Right hindlimb (tissue), 1 donor: Measurements from ENCODE around the gene NT5DC2.
A peak's percentile ranks its signal among the peaks of the same experiment; 100 is the strongest.

Source experiments
- DNase-seq: peaks from one replicate; pipeline ENCODE4 v3.0.0-alpha.2; 2018

Gene NT5DC2

DNA sequence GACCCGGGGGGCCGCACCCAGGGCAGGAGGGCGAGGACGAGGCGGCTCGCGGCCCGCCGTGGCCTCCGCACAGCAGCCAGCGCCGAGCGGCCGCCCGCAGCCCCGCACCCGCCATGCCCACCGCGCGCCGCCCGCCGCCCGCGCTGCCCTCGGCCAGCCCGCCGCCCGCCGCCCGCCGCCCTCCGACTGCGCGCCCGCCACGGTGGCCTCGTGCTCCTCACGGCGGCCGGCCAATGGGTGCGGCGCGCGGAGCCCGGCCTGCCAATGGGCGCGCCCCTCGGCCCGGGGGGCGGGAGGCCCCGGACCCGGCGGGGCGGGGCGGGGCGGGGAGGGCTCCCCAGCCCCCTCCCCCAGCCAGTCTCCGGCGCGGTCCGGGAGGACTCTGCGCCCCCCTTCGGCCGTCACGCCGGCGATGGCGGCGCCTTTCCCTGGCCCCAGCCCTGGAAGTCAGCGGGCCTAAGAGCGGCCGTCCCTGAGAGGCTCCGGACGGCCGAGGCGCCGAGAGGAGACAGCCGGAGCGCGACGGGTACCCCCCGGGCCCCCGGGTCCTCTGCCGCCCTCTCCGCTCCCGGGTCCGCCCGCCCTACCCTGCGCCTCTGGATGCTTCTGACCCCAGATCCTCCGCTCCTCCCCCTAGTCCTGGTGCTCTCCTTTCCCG, at the start of gene NT5DC2:
TSS of gene NT5DC2 (minus strand) at position 235 of the 658 bp plus-strand sequence. CDS start at position 115, 120 bp downstream.
- peak; percentile 87 for DNase-seq

DNA sequence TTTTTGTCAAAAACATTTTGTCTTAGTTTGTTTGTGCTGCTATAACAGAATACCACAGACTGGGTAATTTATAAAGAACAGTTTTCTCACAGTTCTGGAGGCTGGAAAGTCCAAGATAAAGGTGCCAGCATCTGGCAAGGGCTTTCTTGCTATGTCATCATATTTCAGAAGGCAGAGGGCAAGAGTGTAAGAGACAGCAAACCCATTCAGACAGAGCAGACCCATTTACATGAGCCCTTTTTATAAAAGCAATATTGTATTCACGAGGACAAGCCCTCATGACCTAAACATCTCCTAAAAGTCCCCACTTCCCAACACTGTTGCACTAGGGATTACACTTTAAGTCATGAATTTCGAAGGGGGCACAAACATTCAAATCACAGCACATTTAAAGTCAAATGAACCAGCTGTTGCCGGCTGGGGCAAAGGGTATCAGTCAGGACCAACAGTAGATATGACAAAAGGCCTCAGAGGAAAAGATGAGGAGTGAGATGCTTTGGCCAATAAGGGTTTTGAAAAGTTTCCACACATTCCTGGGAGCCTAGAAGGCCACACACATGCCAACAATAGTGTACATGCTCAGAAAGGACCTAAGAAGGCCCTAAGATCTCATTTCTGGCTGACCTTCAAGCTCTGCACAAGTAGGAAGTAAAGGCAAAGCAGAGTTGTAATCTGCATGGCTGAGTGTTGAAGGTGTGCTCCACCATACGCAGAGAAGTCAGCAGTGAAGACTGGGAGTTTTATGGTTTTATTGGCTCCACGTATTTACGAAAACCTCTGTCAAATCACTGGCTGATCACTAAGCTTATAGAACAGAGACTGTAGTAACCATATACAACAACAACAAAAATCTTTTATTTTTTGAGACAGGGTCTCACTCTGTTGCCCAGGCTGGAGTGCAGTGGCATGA, 40.7 kb upstream of the NT5DC2 start:
- DNase-seq: no peak

DNA sequence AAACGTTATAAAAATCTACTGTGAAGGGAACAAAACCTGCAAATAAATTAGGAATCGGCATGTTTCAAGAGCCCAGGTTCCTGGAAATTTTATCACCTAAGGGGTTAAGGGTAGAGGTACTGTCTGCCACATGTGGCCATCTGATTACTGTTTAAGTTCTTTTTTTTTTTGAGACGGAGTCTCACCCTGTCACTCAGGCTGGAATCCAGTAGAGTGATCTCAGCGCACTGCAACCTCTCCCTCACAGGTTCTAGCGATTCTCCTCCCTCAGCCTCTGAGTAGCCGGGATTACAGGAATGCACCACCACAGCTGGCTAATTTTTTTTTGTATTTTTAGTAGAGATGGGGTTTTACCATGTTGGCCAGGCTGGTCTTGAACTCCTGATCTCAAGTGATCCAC, 38.6 kb upstream of the NT5DC2 start:
- no peak for DNase-seq

DNA sequence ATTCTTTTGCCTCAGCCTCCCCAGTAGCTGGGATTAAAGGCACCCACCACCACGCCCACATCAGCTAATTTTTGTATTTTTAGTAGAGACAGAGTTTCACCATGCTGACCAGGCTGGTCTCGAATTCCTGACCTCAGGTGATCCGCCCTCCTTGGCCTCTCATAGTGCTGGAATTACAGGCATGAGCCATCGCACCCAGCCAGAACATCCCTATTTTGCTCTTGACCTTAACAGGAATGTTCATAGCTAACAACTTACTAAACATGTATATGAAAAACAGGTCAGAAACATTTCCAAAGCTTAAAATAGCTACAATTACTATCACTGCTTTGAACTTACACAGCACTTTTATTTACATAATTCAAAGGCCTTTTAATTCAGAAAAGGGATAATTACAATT, 36.4 kb upstream of the NT5DC2 start:
- DNase-seq: no peak

GRCh38 chr3:52568069-52568468, 34.4 kb upstream of the NT5DC2 start:
- no peak for DNase-seq

DNA sequence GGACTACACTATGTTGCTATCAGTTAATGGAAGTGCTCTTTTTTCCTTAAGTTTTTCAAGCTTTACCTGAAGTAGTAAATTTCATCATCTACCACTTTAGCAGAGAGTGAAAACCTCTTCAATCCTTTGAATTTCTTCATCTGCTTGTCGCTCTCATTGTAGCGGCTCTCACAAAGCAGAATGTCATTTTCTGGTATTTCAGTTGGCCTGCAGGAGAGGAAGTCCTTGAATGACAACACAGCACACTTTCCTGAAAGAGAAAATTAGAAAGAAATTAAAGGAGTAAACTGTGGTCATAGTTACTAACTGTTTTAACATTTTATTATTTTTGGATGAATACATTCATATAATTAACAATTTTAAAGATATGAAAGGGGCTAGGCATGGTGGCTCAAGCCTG, 30.3 kb upstream of the NT5DC2 start:
- no peak for DNase-seq

DNA sequence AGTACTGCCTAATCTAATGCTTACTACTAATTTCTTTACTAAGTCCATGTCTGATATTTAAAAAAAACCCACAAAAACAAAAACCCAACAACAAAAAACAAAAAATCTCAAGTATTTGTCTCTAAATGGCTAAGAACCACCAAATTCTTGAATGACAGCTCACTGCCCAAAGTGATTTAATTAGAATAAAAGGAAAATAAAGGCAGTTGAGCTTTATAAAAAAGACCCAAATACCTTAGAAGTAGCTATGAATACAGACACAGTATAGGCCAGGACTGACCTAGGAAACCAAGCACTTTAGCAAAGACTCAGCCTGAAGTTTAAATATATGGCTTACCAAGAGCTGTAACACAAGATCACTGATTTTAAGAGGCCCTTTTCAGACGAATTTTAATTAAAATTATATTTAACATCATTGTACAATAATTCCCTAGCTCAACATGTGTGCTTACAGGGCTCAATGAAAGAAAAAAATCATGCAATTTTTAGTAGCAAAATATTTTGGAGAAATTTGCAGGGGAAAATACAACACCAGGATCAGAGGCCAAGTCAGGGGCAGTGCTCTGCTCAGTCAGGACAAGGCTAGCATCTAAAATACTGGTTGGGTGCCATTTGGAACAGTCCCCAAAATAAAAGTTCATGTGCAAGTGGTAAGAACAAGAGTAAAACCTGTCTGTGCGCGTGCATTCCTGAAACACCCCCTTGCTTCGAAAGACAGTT, 27.5 kb upstream of the NT5DC2 start:
- no peak for DNase-seq

DNA sequence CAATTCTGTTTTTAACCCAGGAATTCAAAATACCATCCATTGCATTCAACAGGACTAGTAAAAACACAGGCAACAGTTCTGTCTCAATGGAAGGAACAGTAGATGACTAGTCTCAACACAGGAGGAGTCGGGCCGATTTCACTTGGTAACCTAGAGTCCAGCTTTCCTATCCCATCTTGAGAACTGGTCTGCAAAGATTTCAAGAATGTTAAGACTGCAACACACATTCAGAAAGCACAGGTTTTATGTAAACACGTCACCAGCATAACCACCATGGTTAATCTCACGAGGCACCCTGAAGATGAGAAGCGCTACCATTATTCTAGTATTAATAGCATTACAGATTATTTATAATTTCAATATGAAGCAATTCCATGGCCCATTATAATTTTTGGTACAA, 24.8 kb upstream of the NT5DC2 start:
- no peak for DNase-seq

DNA sequence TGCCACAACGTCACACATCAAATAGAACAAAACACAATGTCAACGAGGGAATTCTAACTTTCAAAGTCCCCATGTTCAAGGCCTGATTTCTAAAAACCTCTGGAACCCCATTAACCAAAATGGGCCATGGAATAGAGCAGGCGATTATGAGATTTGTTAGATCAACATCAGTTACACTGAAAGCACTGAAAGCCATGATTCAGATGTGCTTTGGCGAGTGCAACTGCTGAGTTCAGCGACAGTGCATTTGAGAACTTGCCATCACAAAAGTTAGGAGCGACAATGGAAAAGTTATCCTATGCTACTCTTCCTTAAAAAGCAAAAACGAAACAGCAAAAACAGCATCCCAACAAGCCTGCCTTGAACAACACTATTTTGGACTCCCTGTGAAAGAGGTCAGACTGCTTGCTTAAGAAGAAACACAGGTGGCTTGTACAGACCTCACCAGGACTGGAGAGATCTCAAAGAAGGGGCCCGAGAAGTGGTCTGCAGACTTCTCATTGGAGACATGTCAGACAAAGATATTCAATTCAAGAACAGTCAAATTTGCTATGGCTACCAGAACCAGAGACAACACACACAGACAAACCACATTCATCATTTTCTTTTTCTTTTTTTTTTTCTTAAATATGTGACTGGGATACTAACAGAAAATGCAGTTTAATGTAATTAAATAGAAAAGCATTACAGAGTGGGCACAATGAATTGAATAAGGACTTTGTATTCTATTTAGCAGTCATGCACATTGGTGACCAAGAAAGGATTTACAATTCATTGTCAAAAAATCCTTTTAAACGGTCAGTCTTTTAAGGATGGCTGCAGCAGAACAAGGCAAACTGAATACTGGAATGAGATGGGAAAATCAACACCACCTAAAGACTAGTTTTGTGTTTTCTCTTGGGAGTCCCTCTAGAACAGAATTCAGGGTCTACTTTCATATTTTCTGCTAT, 23.6 kb upstream of the NT5DC2 start:
- no peak for DNase-seq

GRCh38 chr3:52555056-52555455, 21.4 kb upstream of the NT5DC2 start:
- no peak for DNase-seq

- no peak for DNase-seq
These were observed 20.5 kb upstream of the NT5DC2 start for GRCh38 chr3:52554026-52554755.

GRCh38 chr3:52552089-52552488, 18.4 kb upstream of the NT5DC2 start:
- no peak for DNase-seq

DNA sequence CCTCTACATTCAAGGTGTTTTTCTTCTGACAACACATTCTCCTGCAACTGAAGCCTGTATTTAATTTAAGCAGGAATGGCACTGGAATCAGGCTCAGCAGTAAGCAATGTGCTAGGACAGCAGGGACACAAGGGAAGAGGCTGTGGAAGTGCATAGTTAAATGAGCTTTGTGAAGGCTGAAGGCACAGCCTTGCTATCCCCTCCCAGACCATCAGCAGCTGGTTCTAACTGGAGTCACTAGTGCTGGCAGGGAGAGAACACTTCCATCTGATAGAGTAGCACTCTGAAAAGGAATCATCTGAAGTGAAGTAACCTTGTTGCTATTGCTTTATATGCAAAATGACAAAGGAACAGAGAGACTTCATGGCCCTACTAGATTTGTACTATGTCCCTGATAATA, 17.5 kb upstream of the NT5DC2 start:
- DNase-seq: no peak

DNA sequence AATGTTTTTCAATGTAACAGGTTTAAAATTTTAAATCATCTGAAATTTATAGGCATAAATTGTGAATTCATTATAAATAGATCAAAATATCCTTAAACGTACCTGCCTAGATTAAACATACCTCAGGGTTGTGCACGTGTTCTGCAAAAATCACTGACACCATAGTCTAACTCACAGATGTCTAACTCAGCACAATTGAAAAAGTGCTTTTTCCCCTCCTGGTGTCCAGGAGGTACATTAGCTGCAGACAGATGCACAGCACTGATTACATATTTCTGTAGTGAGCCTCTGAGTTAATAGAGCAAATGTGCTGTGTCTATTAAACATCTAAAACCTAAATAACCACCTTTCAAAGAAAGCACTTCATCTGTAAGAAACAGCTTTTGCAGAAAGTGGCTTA, 13.5 kb upstream of the NT5DC2 start:
- DNase-seq: no peak

DNA sequence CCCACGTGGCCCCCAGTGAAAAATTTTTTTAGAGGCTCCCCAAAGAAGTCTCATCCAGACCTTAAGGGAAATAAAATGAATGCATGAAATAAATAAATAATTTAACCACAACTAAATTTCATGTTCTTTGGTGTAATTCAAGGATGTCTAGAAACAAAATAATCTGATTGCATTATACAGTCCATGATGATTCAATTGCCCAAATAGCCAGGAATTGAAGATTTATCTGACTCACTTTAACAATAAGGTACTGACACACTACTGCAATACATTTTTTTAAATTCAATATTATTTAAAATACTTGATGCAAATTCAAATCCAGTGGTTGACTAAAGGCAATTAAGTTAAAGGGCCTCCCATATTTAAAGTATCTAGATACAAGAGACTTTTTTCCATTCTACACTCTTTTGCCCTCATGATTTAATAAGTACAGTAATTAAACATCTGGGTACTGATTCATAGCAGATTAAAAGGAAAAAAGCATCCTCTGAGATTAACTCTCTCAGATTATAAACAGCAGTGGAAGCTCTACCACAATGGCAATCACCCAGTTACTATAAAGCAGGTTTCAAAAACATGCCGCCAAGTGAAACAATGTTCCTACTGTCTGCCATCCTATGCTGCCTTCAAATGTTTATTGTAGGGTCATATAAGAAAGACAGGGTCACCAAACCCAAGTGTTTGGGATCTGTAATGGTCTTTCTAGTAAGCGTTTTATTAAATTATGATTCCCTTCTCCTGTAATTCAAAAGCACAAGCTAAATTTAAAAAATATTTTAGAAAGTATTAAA, 12.6 kb upstream of the NT5DC2 start:
- DNase-seq: no peak

- no peak for DNase-seq
These were observed 11.3 kb upstream of the NT5DC2 start for GRCh38 chr3:52544937-52545336.

DNA sequence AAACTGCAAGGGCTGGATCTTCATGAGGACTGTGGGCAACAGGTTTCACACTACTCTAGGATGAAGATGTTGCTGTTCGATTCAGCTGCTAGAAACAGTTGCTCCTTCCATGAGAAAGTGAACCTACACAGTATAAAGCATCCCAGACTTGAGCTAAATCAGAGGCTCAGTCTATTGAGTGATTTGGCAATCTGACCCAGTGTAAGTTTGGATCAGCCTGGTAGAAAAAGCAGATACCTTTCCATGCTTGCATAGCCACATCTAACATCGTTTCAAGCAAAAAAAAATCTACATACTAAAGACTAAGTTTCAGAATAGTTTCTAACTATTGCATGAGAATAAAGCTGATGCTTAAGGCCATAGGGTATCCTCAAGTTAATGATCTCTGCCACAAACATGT, 7.4 kb upstream of the NT5DC2 start:
- DNase-seq: no peak

GRCh38 chr3:52539010-52539653, 5.5 kb upstream of the NT5DC2 start:
- no peak for DNase-seq

DNA sequence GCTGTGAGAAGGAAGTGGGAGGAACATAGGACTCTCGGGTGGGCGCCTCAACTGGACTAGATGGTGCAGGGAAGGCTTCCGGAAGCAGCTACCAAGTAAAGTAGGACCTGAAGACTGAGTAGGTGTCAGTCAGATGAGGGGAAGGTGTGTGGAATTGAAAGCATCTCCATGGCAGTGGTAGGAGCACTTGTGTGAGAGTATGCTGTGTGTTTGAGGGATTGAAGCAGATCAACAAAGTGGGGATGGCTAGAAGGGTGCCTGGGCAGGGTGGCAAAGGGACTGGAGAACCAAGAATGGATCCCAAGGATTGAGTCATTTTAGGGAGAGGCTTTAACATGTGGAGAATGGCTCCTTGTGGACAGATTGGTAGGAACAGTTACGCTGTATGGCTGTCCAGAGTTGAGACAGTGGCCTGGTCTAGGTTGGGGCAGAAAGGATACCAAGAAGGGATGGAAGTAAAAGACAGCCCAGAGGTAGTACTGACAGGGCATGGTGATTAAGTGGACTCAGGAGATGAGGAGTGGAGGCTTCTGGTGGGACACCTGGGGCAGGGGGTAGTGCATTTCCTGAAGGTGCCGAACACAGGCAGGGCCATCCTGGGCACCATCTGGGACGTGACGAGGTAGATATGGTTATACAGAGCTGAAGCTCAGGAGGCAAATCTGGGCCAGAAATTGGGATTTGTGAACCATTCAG, 4.2 kb upstream of the NT5DC2 start:
- no peak for DNase-seq

DNA sequence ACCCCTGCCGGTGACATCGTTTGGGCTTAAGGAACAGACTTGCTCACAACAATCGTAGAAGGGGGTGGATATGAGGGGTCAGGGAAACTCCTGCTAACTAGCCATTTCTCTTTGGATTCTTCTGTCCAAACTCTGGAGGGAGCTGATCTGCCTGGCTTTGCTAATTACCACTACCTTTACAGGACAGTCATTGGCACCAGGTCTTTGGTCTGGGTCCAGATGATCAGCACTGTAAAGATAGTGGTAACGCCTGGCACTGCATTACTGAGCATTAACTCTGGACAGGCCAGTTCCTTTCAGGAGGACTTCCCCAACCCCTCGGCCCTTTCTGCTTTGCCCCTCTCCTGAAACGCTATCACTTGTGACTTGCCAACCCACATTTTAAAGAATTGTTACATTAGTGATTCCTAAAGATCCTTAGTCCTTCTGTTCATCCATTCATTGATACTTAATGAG, 3.5 kb upstream of the NT5DC2 start:
- no peak for DNase-seq
